Measurements from ENCODE around the gene ZNF263.
A peak's percentile ranks its signal among the peaks of the same experiment; 100 is the strongest.

ZNF263 gene

DNA sequence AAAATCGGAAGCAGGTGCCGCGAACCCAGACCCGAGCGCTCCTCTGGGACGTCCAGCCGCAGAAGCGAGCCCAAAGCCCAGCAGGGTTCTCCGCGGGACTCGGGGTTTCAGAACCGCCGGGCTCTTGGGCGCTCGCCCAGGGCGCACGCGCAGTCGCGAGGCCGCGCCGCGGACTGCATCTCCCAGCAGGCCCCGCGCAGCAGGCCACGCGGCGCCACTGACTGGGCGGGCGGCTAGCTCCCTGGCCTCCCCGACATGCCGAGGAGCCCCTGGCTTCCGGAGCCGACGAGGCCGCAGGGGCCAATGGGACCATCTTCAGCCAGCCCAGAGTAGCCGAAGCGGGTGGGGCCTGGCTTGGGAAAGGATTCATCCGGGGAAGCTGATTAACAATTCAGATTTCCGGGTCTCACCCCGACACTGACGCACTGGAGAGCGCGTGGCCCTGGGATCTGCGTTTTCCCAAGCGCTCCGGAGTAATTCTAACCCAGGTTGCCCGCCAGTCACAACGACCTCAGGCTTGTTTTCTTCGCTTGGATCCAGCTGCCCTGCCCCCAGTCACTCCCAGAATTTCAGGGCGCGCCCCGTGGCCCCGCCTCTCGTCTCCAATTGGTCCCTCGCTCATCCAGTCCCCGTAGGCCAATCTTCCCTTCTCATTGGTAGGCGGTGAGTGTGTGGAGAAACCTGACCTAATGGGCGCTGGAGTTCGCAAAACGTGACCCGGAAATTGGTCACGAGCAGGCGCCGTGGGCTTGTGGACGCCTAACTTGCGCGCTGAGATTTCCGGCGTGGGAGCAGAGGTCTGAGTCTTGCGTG is at the start of gene ZNF263:
Gene ZNF263, plus strand, starts transcription at position 762 of the 813 bp plus-strand sequence. CDS start 328 bp downstream, outside the sequence.
- peak; percentile 99 for DNase-seq (ENCODE audit: low read depth)

DNA sequence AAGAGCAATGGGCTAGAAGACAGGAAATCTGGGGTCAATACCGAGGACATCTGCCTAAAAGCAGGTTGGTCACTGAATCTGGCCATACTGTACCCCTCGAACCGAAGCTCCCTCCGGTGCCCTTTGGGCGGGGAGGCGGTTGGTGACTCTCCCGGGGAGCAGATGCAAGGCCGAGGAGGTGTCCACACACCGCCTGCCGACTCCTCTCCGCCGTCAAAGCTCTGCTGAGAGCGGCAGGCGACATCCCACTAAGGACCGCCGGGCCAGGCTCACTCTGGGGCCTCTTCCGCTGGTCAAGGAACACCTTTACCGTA is 48.8 kb upstream of the ZNF263 start:
- no peak for DNase-seq (ENCODE audit: low read depth)

DNA sequence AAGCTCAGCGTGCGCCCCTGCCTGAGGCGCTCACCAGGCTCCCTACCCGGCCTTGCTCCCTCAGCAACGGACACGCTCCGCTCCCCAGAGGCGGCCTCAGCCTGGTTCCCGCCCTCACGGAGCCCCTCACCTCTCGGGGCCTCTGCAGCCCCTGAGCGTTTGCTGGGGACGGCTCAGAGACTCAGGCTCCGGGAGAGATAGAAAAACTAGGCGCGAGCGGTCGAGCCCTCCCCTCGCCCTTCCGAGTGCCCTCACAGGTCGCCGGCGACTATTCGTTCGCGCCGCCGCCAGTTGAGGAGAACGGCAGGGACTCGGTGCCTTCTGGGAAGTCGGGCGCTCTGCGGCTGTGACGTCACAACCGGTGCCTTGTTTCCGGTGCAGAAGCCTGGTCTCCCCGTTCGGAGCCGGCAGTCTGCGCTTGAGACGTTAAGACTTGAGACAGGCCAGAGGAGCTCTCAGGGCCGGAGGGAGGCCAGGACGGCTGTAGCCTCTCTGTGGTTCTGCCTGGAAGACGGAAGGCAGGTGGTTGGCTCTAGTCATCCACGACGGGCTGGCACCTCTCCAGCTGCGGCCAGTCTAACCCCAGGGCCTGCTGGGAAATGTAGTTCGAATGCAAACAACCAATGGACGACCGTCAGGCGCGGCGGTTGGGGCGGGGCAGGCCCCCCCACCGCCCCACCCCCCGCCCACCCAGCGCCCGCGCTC is 48.3 kb upstream of the ZNF263 start, which contains the start of gene ZNF200:
Gene ZNF200, minus strand, starts transcription at position 302 of the 705 bp plus-strand sequence. CDS start 1,403 bp downstream, outside the sequence.
- peak; percentile 91 for DNase-seq (ENCODE audit: low read depth)

DNA sequence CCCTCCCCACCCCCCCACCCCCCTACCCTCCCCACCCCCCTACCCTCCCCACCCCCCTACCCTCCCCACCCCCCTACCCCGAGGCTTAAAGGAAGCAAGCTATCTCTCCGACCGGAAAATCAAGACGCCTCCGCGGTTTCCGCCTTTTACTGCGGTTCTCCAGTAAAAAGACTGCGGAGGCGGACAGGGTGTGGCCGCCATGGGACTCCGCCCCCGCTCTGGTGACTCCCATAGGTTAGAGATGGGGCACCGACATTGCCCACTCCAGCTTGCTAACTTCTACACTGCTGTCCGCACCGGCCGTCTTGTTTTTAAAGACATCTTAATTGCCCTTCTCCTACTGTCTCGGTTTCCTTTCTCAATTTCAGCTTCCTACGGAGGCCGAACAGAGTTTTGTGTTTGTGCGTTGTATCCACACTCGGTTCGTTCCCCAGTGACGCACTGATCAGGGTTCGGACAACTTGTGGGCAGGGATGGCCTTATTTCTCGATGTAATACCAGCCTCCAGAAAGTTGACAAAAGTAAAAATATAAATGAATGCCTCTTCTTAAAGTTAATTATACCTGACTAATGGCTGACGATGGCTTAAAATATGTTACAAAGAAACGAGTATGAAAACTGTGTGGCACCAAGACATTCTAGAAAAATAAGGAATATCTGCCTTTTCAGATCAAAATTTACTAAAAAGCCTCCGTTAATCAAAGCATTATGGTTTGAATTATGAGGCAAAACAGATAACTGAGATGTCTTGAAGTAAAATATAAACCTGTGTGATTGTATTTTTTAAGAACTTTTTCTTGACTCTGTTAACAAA is 47.2 kb upstream of the ZNF263 start:
- no peak for DNase-seq (ENCODE audit: low read depth)

DNA sequence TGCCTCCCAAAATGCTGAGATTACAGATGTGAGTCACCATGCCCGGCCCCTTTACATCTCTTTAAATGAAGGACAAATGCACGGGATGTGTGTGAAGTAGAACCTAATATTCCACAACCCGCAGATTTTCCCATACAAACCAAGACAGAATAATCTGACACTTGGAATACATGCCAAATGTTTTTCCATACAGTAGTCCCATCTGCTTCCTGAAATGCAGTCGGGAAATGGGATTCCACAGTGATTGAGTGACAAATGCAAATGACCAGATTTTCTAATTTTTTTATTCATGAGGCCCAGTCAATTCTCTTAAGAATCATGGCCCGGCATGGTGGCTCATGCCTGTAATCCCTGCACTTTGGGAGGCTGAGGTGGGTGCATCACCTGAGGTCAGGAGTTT is 41.5 kb upstream of the ZNF263 start:
- no peak for DNase-seq (ENCODE audit: low read depth)

DNA sequence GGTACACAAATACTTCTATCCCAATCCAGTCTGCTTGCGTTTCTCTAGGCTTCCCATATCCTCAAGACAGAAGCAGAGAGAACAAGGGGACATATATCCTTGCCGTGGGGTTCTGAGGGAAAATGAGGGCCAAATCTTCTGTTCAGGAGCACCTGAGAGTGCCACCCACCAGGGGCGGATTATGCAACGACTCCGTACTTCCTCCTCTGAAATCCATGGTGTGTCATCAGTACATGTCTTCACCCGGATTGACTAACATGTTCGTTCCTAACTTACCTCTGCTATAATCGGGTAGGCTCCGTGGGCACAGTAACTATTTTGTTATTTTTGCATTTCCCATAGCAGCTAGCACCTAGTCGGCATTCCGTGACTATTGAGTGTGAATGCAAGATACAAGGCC is 40.6 kb upstream of the ZNF263 start:
- no peak for DNase-seq (ENCODE audit: low read depth)

DNA sequence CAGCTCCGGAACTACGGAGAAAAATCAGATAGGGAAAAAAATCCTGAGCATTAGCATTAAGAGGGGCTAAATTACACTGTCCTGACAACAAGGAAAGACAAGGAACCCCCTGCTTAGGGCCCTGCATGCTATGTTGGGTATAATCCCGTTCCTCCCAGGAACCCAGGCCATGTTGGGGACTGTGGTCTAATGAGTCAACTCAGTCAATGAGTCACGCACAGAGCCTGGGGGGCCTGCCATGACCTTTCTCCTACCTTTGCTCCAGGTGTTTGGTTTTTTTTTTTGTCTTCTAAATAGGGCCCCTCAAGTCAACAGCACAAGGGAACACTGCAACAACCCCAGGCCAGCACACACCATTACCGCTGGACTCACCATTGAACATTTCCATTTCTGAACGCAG is 39.4 kb upstream of the ZNF263 start:
- no peak for DNase-seq (ENCODE audit: low read depth)

DNA sequence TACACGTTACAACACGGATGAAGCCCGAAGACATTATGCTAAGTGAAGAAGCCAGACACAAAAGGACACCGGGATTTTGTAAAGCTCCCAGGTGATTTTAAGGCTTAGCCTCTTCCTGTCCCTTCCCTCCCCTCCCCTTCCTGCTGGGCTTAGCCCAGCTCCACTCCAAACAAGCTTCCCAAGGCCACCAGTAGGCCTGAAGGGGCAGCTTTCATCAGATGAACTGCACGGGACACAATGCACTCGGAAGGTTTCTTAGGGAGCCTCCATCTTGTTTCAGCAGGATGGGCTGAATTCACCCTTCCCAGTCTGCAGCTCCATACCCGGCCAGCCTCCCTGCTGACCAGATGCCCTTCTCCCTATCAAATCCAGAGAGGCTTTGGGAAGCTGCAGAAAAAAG is 37.3 kb upstream of the ZNF263 start:
- DNase-seq (ENCODE audit: low read depth) = no peak

DNA sequence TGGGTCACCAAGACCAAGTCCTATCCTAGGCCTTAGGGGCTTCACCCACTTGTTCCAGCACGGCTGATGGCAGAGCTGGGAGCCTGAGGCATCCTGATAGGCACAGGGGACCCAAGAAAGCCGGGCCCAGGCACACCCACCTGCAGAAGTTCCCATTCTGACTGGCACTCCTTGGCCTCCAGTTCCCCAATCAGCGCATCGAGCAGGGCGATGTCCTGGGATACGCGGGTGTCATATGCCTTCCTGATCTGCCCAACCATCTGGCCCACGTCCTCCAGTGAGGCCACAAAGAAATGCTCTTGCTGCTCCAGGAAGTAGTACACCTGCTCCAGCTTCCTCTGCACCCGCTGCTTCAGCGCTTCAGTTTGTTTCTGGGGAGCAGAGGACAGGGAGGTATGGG is 36.4 kb upstream of the ZNF263 start:
- DNase-seq (ENCODE audit: low read depth) = no peak

DNA sequence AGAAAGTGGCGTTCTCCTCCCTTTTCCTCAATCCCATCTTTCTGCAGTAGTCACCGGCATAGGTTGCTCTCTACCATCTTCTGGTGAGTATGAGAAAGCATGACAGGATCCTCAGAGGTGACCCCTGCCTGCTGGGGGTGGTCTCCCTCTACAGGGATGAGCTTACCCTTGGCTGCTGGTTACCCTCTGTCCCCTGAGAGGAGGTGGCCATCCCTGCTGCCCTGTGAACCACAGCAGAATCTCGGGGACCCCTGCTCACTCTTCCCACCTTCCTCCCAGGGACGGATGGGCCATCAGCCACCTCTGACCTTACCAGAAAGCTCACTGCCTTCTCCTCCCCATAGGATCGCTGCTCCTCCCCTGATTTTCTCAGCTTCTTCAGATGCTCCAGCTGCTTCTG is 34.7 kb upstream of the ZNF263 start:
- no peak for DNase-seq (ENCODE audit: low read depth)

DNA sequence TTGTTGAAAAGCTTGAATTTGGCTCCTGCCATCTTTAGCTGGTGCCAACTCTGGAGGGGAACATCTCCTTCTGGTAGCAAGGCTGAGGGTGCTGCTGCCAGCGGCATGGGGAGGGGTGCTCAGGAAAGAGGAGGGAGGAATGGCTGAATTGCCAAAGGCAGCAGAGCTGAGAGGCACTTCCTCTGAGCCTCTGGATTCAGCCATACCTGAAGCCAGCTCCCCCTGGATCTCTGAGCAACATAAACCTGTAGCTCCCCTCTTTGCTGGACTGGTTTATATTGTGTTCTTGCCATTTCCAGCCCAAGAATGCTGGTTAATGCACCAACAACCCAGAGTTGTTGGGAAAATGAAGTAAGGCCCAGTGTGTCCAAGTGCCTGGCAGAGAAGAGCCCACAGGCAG is 34.3 kb upstream of the ZNF263 start:
- DNase-seq (ENCODE audit: low read depth) = no peak

DNA sequence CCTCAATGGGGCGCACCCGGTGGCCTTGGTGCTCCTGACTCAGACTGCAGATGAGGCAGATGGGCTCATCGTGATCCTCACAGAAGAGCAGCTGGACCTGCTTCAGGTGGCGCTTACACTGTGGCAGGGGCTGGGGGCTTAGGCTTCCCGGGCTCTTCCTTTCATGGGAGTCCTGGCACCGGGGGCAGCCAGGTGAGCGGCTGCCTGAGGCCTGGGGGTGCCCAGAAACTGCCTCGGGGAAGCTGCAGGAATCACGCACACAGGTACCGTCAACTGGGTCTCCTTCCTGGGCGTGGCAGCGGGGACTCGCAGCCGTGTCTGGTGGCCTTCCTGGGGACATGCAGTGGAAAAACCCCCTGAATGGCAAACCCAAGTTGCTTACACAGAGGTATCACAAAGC is 33.8 kb upstream of the ZNF263 start:
- no peak for DNase-seq (ENCODE audit: low read depth)

DNA sequence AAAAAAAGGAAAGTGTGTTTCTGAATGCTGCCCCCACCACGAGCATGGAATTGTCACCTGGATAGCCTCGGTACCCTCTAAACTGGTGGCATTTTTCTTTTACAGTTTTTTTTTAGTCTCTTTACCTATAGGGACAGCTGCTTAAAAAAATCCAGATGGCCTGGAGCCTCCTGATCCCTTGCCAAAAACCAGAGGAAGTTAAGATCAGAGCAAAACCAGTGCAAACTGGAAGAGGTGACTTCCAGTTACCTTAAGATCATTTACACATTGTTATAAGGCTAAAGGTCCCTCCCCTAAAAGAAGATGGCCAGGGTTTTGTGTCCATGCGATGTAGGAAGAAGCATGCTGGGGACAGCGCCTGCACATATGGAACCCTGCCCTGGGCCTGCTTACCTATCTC is 30.3 kb upstream of the ZNF263 start:
- no peak for DNase-seq (ENCODE audit: low read depth)

DNA sequence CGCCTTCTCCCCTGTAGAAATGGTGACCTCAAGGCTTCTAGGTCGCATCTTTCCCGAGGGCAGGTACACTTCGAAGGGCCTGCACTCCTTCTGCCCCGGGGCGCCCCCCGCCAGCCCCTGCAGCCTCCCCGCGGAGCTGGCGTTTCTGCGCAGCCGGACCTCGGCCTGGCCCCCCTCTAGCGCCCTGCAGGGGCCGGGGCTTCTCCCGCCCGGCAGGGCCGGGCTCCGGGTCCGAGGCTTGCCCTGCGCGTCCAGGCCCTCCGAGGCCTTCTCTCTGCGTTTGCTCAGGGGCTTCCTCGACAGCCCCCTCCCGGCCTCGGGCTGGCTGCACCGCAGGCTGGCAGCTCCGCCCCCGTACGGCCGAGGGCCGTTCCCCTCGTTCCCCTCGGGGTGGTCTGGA is 29.0 kb upstream of the ZNF263 start:
- no peak for DNase-seq (ENCODE audit: low read depth)

DNA sequence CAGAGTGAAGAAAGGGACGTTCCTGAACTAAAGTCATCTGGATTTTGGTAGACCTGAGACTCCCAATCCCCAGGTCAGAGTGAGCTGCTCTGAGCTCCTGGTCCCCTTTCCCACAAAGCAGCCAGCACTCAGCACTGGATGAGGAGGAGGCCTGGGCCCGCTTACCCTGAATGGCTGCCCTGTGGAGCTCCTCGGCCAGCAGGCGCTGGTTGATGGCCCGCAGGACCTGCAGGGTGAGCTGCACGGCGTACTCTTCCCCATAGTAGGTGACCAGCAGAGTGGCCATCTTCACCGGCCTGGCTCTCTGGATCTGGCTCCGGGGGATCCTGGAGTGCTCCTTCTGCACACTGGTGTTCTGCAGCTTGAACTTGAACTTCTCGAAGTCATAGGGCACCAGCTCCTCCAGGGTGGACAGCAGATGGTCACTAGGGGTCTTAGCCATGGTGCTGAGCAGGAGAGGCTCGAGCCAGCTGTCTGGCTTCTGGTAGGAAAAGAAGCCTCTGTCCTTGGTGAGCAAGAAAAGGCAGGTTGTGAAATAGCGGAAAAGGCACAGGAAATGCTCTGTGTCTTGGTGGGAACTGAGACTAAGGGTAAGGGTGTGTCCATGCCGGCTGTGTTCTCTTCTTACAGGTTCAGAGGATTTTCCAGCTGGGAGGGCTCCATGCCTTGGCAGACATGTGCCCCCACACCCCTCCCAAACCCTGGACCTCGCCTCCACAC is 27.0 kb upstream of the ZNF263 start, which contains the start of gene MEFV:
Gene MEFV, minus strand, starts transcription at position 488 of the 720 bp plus-strand sequence. Its CDS starts 46 bp downstream, at position 442.
- DNase-seq (ENCODE audit: low read depth) = no peak

DNA sequence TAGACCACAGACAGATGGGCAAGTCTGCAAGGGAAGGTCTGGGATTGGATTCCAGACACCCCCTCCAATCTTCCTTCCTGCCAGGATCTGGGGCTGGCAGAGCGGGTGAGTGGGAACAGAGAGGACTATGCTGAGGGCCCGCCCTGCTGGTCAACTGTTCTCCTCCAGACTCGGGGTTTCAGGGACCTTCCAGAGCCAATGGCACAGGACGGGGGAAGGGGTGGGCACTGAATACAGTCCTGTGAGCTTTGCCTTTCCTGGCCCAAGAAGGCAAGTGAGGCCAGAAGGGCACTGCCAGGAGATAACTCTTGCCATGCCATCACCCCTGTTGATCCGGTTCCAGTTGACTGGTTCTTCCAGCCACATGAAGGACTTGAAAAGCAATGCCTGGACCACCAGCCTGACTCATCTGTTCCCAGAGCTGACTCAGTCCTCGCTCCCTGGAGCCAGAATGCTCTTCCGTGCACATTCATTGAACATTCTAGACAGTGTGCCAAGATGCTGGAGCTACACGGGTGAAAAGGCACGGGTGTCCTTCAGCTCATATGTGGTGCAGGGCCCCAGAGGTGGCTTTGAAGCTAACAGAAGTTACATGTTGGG is 26.3 kb upstream of the ZNF263 start:
- DNase-seq (ENCODE audit: low read depth) = peak; percentile 54

DNA sequence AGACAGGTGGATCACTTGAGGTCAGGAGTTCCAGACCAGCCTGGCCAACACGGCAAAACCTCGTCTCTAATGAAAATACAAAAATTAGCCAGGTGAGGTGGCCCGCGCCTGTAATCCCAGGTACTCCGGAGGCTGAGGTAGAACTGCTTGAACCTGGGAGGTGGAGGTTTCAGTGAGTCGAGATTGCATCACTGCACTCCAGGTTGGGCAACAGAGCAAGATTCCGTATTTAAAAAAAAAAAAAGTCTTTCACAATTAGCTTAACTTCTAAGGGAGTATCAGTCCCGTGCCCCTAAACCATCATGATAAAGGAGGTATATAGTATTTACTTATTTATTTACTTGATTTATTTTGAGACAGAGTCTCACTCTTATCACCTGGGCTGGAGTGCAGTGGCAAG is 23.5 kb upstream of the ZNF263 start:
- no peak for DNase-seq (ENCODE audit: low read depth)

DNA sequence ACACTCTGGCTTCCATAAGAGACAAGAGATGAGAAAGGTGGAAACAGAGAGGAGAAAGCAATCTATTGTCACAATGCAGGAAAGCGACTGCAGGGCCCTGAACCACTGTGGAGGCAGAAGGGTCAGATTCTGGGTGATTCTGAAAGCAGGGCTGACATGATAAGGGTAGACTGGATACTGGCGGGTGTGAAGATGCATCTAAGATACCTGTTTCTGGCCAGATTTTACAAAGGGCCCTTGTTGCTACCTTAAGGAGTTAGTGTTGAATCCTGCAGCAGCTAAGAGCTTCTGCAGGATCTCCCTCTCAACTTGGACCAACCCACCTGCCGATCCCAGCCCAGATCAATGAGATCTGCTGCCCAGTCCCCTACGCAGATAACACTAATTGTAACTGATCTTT is 20.8 kb upstream of the ZNF263 start:
- DNase-seq (ENCODE audit: low read depth) = no peak

DNA sequence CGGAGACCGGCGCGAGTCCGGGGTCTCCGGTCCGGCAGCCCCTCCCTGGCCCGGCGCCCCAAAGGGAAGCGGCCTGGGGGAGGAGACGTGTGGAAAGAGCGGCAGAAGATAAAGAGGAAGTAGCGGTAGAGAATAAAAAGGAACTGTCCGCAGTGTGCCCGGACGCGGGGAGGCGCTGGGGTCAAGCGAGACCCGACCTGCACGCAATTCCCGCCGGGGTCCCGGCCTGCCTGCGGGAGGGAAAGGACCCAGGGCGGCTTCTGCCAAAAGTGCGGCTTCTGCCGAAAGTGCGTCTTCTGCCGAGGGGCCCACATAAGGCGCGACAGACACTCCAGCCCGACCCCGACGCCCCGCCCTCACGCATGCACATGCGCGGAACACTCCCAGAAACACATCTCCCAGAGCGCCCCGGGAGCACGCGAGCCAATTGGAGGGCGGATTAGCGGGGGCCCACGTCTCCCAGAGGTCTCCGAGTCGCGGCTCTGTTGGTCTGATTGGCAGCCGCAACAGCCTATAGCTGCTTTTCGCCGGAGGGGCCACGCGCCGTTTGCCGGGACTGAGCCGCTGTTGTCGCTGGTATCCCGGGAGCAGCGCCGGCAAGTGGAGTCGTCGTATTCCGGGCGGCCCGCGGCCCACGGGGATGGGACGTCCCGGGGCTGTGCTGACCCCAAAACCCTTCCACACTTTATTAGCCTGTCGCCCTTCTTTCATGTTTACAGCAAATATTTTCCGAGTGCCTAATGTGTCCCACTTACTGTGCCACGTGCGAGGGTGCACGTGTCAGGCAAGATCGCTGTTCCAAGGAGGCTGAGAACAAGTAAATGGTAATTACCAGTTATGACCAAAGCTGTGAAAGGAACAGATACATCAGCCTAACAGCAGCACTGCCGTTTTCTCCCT is 18.9 kb upstream of the ZNF263 start:
- peak; percentile 97 for DNase-seq (ENCODE audit: low read depth)

DNA sequence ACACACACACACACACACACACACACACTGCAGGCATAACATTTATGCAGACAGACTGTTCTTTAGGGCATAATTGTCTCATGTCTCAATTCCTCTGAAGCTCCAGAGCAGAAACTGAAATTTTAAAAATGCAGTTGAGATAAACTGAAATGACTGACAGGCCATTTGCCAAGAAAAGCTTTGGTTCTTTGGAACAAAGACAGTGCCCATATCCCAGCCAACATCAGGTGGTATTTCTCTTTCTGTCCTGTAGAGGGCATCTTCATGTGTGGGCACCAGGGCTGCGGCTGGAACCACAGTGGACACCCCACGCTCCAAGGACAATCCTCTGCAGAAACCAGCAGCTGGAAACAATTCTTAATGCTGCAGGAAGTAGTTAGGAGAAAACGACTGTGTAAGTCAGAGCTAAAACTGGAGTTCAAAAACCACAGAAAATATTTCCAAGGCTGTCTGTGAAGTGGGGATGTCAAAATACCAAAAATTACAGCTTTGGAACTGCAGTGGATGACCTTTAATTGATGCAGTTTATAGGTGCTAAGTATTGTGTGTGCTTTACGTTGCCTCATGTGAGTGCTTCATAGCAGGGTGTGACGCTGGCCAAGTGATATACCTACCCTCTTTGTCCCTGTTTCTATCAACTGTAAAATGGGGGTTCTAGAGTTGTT is 16.3 kb upstream of the ZNF263 start:
- DNase-seq (ENCODE audit: low read depth) = peak; percentile 54
